ENCODE data around the gene MRPL2.

Gene MRPL2

DNA sequence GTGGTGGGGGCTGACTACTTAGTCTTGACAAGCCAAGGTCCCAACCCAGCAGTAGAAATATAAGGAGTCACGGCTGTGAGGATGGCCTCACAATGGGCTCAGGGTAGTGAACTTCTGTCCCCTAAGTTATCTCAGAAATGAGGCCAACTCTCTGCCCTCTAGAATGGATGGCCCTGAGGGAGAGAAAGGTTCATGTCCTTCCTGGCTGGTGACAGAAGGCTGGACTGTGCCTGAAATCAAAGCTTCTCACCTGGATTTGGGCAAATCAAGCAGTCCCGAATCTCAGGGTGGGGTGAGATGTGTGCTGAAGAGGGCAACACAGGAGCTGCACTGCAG lies 25.1 kb downstream of the MRPL2 start:
- TF ChIP-seq POLR2AphosphoS5 (IDR thresholded peaks at IDR 0.05; ENCODE audit: low read depth, low read length) = no peak
- TF ChIP-seq, protein P1, sequence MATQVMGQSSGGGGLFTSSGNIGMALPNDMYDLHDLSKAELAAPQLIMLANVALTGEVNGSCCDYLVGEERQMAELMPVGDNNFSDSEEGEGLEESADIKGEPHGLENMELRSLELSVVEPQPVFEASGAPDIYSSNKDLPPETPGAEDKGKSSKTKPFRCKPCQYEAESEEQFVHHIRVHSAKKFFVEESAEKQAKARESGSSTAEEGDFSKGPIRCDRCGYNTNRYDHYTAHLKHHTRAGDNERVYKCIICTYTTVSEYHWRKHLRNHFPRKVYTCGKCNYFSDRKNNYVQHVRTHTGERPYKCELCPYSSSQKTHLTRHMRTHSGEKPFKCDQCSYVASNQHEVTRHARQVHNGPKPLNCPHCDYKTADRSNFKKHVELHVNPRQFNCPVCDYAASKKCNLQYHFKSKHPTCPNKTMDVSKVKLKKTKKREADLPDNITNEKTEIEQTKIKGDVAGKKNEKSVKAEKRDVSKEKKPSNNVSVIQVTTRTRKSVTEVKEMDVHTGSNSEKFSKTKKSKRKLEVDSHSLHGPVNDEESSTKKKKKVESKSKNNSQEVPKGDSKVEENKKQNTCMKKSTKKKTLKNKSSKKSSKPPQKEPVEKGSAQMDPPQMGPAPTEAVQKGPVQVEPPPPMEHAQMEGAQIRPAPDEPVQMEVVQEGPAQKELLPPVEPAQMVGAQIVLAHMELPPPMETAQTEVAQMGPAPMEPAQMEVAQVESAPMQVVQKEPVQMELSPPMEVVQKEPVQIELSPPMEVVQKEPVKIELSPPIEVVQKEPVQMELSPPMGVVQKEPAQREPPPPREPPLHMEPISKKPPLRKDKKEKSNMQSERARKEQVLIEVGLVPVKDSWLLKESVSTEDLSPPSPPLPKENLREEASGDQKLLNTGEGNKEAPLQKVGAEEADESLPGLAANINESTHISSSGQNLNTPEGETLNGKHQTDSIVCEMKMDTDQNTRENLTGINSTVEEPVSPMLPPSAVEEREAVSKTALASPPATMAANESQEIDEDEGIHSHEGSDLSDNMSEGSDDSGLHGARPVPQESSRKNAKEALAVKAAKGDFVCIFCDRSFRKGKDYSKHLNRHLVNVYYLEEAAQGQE (IDR thresholded peaks at IDR 0.05; ENCODE audit: insufficient read depth in 1 of 2, low read depth in 2 of 2, low read length in 2 of 2) = no peak
- no peak for TF ChIP-seq SIN3A (IDR thresholded peaks at IDR 0.05; ENCODE audit: borderline replicate concordance, insufficient read depth, low read length)
- no peak for TF ChIP-seq TAF1 (IDR thresholded peaks at IDR 0.05; ENCODE audit: borderline replicate concordance, insufficient read depth, low read length)
- TF ChIP-seq FOXP2 (optimal IDR thresholded peaks at IDR 0.05; ENCODE audit: borderline replicate concordance, extremely low read depth, extremely low read length, insufficient read depth) = no peak

DNA sequence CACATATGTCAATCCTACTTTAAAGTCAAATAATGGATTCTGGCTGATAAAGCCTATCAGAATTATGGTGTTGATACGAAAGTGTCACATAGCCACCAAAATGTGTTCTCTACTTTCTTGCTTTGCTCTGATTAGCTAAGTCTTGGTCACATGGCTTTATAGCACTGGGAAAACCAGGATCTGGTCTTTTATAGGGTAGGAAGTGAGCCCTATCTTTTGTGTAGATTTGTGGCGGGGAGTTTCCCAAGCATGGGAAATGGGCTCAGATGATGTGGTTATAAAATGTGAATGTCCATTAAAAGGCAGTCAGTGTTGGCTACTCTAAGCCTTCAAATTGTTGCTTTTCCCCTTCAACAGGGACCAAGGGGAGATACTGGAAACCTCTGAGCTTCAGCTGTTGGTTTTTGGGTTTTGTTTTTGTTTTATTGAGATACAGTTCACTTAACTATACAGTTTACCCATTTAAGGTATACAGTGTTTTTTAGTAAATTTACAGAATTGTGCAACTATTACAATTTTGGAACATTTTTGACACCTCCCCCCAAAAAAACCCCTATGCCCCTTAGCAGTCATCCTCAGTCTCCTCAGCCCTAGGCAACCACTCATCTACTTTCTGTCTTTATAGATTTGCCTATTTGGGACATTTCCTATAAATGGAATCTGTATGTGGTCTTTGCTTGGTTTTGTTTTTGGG lies 25.6 kb downstream of the MRPL2 start:
- TF ChIP-seq, protein P1 (IDR thresholded peaks at IDR 0.05; ENCODE audit: insufficient read depth in 1 of 2, low read depth in 2 of 2, low read length in 2 of 2) = no peak
- no peak for TF ChIP-seq POLR2AphosphoS5 (IDR thresholded peaks at IDR 0.05; ENCODE audit: low read depth, low read length)
- TF ChIP-seq TAF1 (IDR thresholded peaks at IDR 0.05; ENCODE audit: borderline replicate concordance, insufficient read depth, low read length) = no peak
- no peak for TF ChIP-seq SIN3A (IDR thresholded peaks at IDR 0.05; ENCODE audit: borderline replicate concordance, insufficient read depth, low read length)
- TF ChIP-seq FOXP2 (optimal IDR thresholded peaks at IDR 0.05; ENCODE audit: borderline replicate concordance, extremely low read depth, extremely low read length, insufficient read depth) = no peak

DNA sequence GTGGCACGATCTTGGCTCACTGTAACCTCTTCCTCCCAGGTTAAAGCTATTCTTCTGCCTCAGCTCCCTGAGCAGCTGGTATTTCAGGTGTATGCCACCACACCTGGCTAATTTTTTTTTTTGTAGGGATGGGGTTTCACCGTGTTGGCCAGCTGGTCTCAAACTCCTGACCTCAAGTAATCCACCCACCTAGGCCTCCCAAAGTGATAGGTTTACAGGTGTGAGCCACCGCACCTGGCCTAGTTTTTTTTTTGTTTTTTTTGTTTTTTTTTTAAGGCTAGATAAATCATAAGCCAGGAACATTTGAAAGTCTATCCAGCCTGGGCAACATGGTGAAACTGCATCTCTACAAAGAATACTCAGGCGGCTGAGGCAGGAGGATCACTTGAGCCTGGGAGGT lies 26.9 kb downstream of the MRPL2 start:
- TF ChIP-seq SIN3A (IDR thresholded peaks at IDR 0.05; ENCODE audit: borderline replicate concordance, insufficient read depth, low read length) (no peak), FOXP2 (optimal IDR thresholded peaks at IDR 0.05; ENCODE audit: borderline replicate concordance, extremely low read depth, extremely low read length, insufficient read depth) (no peak), TAF1 (IDR thresholded peaks at IDR 0.05; ENCODE audit: borderline replicate concordance, insufficient read depth, low read length) (no peak), POLR2AphosphoS5 (IDR thresholded peaks at IDR 0.05; ENCODE audit: low read depth, low read length) (no peak)
- TF ChIP-seq, protein P1 (IDR thresholded peaks at IDR 0.05; ENCODE audit: insufficient read depth in 1 of 2, low read depth in 2 of 2, low read length in 2 of 2) = no peak

DNA sequence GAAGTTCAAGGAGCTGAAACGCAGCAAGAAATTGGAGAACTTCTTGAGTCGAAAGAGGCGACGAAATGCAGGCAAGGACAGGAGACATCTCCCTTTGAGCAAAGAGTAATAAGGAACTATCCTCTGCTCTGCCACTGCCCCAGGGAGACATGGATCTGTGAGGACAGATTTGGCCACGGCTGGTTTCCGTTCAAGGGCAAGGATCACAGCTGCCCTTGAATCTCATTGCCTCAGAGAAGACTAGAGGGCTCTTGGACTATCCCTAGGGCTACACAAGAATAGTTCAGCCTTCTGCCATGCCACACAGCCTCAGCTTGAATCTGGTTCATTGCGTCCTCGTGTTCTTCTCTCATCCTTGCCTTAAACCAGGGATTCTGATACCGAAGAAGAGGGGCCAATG lies 30.1 kb downstream of the MRPL2 start:
- TF ChIP-seq FOXP2 (optimal IDR thresholded peaks at IDR 0.05; ENCODE audit: borderline replicate concordance, extremely low read depth, extremely low read length, insufficient read depth) (no peak), SIN3A (IDR thresholded peaks at IDR 0.05; ENCODE audit: borderline replicate concordance, insufficient read depth, low read length) (no peak), POLR2AphosphoS5 (IDR thresholded peaks at IDR 0.05; ENCODE audit: low read depth, low read length) (no peak; the same call in 1 of the 2 replicates), TAF1 (IDR thresholded peaks at IDR 0.05; ENCODE audit: borderline replicate concordance, insufficient read depth, low read length) (no peak)
- TF ChIP-seq, protein P1 (IDR thresholded peaks at IDR 0.05; ENCODE audit: insufficient read depth in 1 of 2, low read depth in 2 of 2, low read length in 2 of 2) = no peak

Measured in PFSK-1 (cell line).